Chondrocyte (in vitro differentiated cells): ENCODE measurements around the gene PDZRN4. TPM values are rescaled to one million over a fixed set of nuclear protein-coding genes. Genes with fewer than 3 reads are reported as not detected.

ENCODE experiments used
- DNase-seq: peaks from one replicate; pipeline ENCODE4 v3.0.0; 2021; ENCODE audit warnings: mixed read lengths, low spot score
- H3K27ac Mint-ChIP-seq: one replicate; pipeline ENCODE4 v1.8.0; 2021; ENCODE audit warnings: mild to moderate bottlenecking, moderate library complexity, mixed read lengths; ENCODE audit not compliant: unreplicated experiment
- H3K27me3 Mint-ChIP-seq: 2 replicates; pipeline ENCODE4 v1.8.0; 2021; ENCODE audit warnings: low read depth, mixed read lengths
- H3K36me3 Mint-ChIP-seq: 2 replicates; pipeline ENCODE4 v1.8.0; 2021; ENCODE audit warnings: low read depth, mixed read lengths
- H3K4me1 Mint-ChIP-seq: 2 replicates; pipeline ENCODE4 v1.8.0; 2021; ENCODE audit warnings: low read depth, mild to moderate bottlenecking, mixed read lengths
- H3K4me3 Mint-ChIP-seq: one replicate; pipeline ENCODE4 v1.8.0; 2021; ENCODE audit warnings: mild to moderate bottlenecking, moderate library complexity, mixed read lengths; ENCODE audit not compliant: unreplicated experiment
- H3K9me3 Mint-ChIP-seq: 2 replicates; pipeline ENCODE4 v1.8.0; 2021; ENCODE audit warnings: low read depth, mixed read lengths
- CTCF ChIP-seq: fragments of 200-600 bp; sonication (generic); IDR thresholded peaks from 2 replicates; pipeline ENCODE4 v1.5.0; 2021; ENCODE audit warnings: antibody characterized with exemption, mild to moderate bottlenecking, moderate library complexity
- total RNA-seq: library from RNA; stranded (reverse); gene quantifications from 3 replicates; pipeline ENCODE4 v1.2.1, GENCODE V29; 2021

The PDZRN4 gene
- total RNA-seq, 1 donor from 2014 or later, result 0.25 TPM

GRCh38 chr12:41465526-41465925 is 277.4 kb downstream of the PDZRN4 start:
- no peak for TF ChIP-seq CTCF
- peaks cover 3% of the 10 kb centered on the region for H3K4me1 Mint-ChIP-seq
- no peak overlapping the region for H3K27ac Mint-ChIP-seq
- no peaks in the 10 kb centered on the region for H3K9me3 Mint-ChIP-seq
- no peaks in the 10 kb centered on the region for H3K36me3 Mint-ChIP-seq
- no peak for DNase-seq
- no peak overlapping the region for H3K4me3 Mint-ChIP-seq
- H3K27me3 Mint-ChIP-seq, result peaks cover 3% of the 10 kb centered on the region

GRCh38 chr12:41466300-41466699 is 278.2 kb downstream of the PDZRN4 start:
- H3K27me3 Mint-ChIP-seq, result peaks cover 3% of the 10 kb centered on the region
- no peak for DNase-seq
- no peak overlapping the region for H3K4me3 Mint-ChIP-seq
- no peaks in the 10 kb centered on the region for H3K36me3 Mint-ChIP-seq
- no peak for TF ChIP-seq CTCF
- peaks cover 3% of the 10 kb centered on the region for H3K4me1 Mint-ChIP-seq
- no peaks in the 10 kb centered on the region for H3K9me3 Mint-ChIP-seq
- H3K27ac Mint-ChIP-seq, result no peak overlapping the region

- TF ChIP-seq CTCF, result no peak
- H3K4me1 Mint-ChIP-seq, result peaks cover 3% of the 10 kb centered on the region
- no peaks in the 10 kb centered on the region for H3K9me3 Mint-ChIP-seq
- H3K4me3 Mint-ChIP-seq, result no peak overlapping the region
- peaks cover under 1% of the 10 kb centered on the region for H3K27me3 Mint-ChIP-seq
- no peak overlapping the region for H3K27ac Mint-ChIP-seq
- no peak for DNase-seq
- no peaks in the 10 kb centered on the region for H3K36me3 Mint-ChIP-seq
These were observed 278.7 kb downstream of the PDZRN4 start for GRCh38 chr12:41466802-41467201.

- no peak for TF ChIP-seq CTCF
- Mint-ChIP-seq H3K4me3 (no peak overlapping the region), H3K9me3 (no peaks in the 10 kb centered on the region), H3K36me3 (no peaks in the 10 kb centered on the region), H3K27ac (no peak overlapping the region), H3K27me3 (no peaks in the 10 kb centered on the region), H3K4me1 (peaks cover 3% of the 10 kb centered on the region)
- DNase-seq, result no peak
These were observed 279.6 kb downstream of the PDZRN4 start for GRCh38 chr12:41467591-41468325.

GRCh38 chr12:41468341-41468740 is 280.2 kb downstream of the PDZRN4 start:
- Mint-ChIP-seq H3K4me1 (peaks cover 3% of the 10 kb centered on the region), H3K9me3 (no peaks in the 10 kb centered on the region), H3K36me3 (no peaks in the 10 kb centered on the region), H3K4me3 (no peak overlapping the region), H3K27ac (no peak overlapping the region), H3K27me3 (no peaks in the 10 kb centered on the region)
- no peak for DNase-seq
- no peak for TF ChIP-seq CTCF
